HG02943 (cell line): ENCODE results near the gene FAAP24.
"Not testable (repeated sequence)": the region's sequence is repeated elsewhere in the genome, so short reads cannot be mapped to it uniquely, and the experiment has no call there.

Experiments used
- ATAC-seq: cut with Tn5 transposase; IDR thresholded peaks from one replicate; pipeline ENCODE4 v1.9.1; 2021; ENCODE audit warnings: mild to moderate bottlenecking, low read depth, moderate library complexity; ENCODE audit not compliant: unreplicated experiment

The FAAP24 gene, protein sequence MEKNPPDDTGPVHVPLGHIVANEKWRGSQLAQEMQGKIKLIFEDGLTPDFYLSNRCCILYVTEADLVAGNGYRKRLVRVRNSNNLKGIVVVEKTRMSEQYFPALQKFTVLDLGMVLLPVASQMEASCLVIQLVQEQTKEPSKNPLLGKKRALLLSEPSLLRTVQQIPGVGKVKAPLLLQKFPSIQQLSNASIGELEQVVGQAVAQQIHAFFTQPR

DNA sequence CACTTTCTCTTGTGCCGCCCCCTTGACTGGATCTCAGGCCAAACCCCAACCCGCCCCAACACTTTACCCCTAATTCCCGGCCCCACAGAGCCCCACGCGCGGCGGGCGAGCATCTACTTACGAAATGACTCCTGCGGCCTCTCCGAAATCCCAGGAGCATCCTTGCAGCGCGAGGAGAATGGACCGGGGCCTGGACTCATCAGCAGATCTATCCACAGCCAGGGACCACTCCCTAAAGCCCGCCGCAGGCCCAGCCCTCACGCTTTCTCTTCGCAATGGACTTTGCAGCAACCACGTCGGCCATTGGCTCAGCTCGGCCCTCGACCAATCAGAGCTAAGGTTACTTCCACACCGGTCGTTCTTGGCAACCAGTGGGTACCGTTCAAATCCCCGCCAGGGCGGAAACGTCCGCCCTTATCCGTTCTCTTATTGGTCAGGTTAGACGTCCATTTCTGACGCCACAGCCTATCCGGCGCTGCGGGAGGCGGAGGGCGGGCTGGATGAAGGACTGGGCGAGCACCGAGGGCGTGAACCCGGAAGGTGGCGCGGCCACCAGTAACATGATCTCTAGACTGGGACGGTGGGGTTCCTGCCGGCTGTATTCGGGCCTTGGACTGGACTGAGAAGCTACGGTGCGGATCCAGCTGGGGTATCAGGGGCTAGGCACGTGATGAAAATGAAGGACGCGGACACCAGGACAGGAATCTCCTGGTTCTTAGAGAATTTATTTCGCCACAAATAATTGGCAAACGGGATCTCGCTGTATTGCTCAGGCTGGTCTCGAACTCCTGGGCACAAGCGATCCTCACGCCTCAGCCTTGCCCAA is at the start of gene FAAP24, which contains the start of gene CEP89:
Gene FAAP24, plus strand, starts transcription at position 528 of the 826 bp plus-strand sequence. CDS start 955 bp downstream, outside the sequence.
Gene CEP89, minus strand, starts transcription at position 244 of the 826 bp plus-strand sequence. Its CDS starts 84 bp downstream, at position 160.
- ATAC-seq: peak; percentile 97

- no peak for ATAC-seq
These were observed 47.8 kb upstream of the FAAP24 start for GRCh38 chr19:32924200-32924599.

- ATAC-seq: no peak
These were observed 43.2 kb upstream of the FAAP24 start for GRCh38 chr19:32928806-32929205.

DNA sequence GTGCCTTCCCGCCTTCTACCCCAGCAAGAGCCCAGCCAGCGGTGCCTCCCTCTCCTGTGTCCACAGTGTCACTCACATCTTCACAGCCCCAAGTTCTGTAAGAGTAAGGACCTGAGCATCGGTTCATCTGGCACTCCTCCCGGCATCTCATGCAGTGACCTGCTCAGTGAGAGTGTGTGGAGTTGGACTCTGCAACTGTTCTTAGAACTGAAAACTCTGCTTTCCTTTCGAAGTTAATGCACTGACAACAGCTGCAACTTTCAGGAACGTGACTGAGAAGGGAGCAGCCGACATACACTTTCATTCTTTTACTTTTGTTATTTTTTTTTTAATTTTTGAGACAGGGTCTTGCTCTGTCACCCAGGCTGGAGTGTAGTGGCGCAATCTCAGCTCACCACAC is 41.5 kb upstream of the FAAP24 start:
- ATAC-seq: no peak

- ATAC-seq: no peak
These were observed 38.5 kb upstream of the FAAP24 start for GRCh38 chr19:32933571-32933970.

- ATAC-seq: no peak
These were observed 36.4 kb upstream of the FAAP24 start for GRCh38 chr19:32935629-32936028.

DNA sequence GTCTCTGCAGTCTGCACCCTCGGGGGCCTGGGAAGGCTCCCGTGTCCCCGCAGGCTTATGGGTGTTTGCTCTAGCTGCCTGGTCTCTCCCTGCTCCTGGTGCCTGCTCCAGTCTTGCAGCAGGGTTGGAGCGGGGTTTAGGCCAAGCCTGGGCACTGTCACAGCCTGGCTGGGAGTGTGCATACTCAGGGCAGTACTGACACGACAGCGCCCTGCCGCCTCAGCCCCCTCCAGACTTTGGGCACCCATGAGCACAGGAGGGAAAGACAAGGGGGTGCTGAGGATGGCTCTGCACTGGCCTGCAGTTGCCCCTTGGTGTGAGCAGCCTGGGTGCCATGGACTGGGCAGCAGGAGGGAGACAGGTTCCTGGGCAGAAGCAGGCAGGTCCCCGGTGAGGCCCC is 36.0 kb upstream of the FAAP24 start:
- no peak for ATAC-seq

DNA sequence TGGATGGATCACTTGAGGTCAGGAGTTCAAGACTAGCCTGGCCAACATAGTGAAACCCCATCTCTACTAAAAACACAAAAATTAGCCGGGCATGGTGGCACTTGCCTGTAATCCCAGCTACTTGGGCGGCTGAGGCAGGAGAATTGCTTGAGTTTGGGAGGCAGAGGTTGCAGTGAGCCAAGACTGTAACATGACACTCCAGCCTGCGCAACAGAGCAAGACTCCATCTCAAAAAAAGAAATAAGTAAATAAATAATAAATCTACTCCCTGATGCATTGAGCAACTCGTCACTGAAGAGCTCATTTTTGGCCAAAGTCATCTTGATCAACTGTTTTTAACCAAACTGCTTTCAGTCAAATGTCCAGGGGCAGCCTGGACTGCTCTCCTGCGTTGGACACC is 30.8 kb upstream of the FAAP24 start:
- not testable (repeated sequence) for ATAC-seq

GRCh38 chr19:32945260-32945659 is 26.8 kb upstream of the FAAP24 start:
- no peak for ATAC-seq

GRCh38 chr19:32966750-32967149 is 5.3 kb upstream of the FAAP24 start:
- ATAC-seq: no peak

- no peak for ATAC-seq
These were observed 2.5 kb upstream of the FAAP24 start for GRCh38 chr19:32969549-32969948.

GRCh38 chr19:32971012-32971595 is 938 bp upstream of the FAAP24 start:
- ATAC-seq: no peak

- ATAC-seq: no peak
These were observed 4.3 kb downstream of the FAAP24 start for GRCh38 chr19:32976223-32976805.

DNA sequence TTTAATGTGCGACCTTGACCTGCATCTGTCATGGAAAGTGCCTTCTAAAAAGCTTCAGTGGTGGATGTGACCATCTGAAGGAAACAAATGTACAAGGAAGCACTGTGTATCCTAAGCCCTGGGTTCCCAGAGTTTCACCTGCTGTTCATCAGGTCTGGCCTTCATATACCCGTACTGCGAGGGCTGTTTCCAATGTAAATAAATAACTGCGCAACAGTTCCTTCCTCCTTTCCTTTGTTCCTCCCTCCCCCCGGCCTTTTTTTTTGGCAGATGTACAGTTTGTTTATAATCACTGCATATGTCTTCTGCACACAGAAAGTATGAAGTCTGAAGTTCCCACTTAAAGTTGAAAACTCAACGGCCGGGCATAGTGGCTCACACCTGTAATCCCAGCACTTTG is 5.2 kb downstream of the FAAP24 start:
- ATAC-seq: no peak

- not testable (repeated sequence) for ATAC-seq
These were observed 5.8 kb downstream of the FAAP24 start for GRCh38 chr19:32977813-32978212.

- ATAC-seq: not testable (repeated sequence)
These were observed 7.8 kb downstream of the FAAP24 start for GRCh38 chr19:32979807-32980206.

DNA sequence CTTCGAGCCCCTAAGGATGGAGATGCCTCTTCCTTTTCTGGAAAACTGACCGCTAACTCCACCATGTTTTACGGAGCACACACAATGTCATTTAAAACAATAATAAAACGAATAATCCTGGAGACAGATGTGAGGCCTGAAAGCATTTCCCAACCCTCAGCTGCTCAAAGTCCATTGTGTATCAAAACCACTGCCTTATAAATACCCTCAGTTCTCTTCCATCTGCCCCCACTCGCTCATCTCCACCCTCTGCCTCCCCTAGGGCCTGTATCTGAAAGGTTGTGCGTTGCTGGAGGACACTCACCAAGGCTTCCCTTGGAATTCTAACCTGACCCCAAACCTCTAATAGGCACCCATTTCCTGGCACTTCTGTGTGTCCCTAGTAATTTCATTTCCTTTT is 10.4 kb downstream of the FAAP24 start:
- not testable (repeated sequence) for ATAC-seq

DNA sequence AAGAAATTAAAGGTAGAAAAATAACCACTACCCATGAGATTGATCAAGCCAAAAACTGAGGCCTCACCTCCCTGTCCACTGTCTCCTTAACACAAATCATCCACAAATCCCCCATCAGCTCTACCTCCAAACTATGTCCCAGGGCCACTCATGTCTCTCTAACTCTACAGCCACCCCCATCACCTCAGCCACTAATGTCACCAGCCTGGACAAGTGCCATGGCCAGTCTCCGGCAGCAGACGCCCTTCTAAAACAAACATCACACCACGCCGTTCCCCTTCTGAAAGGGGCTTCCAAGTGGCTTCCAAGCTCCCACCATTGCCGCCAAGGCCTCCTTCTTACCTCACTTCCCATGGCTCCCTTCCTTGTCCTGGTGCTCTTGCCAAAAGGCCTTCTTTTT is 16.2 kb downstream of the FAAP24 start:
- ATAC-seq: not testable (repeated sequence)

DNA sequence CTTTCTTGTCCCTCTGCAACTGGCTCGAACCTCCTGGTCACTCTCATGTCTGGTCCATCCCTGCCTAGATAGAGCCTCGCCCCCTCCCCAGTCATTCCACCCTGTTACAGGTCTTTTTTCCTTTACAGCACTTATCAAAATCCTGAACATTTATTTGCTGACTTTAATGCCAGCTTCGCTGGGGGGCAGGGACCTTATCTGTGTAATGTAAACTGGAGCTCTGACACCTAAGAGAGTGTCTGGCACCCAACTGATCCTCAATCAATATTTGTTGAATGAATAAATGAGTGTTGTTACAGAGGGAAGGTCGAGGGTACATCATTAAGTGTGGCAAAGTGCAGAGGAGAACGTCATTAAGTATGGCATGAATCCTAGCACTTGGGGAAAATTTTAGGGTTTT is 16.7 kb downstream of the FAAP24 start:
- no peak for ATAC-seq

- not testable (repeated sequence) for ATAC-seq
These were observed 23.9 kb downstream of the FAAP24 start for GRCh38 chr19:32995966-32996365.

GRCh38 chr19:32997061-32997464 is 25.0 kb downstream of the FAAP24 start:
- not testable (repeated sequence) for ATAC-seq
